ENCODE data around the gene TSPO.

Gene TSPO

DNA sequence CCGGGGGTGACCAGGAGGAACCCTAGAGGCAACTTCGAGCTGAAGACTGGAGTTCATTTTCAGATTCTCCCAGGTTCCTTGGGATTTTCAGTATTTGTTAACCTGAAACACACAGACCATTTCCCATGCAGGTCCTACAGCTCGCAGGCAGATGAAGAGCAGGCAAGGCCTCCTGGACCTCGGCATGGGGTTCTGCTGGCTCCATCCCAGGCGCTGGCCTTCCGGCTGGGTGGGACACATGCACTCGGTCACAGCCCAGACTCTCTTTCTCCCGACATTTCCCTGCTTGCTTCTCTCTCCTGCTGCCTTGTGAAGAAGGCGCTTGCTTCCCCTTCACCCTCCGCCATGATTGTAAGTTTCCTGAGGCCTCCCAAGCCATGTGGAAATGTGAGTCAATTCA is 51.0 kb downstream of the TSPO start:
- DNase-seq (ENCODE audit: low spot score): no peak

DNA sequence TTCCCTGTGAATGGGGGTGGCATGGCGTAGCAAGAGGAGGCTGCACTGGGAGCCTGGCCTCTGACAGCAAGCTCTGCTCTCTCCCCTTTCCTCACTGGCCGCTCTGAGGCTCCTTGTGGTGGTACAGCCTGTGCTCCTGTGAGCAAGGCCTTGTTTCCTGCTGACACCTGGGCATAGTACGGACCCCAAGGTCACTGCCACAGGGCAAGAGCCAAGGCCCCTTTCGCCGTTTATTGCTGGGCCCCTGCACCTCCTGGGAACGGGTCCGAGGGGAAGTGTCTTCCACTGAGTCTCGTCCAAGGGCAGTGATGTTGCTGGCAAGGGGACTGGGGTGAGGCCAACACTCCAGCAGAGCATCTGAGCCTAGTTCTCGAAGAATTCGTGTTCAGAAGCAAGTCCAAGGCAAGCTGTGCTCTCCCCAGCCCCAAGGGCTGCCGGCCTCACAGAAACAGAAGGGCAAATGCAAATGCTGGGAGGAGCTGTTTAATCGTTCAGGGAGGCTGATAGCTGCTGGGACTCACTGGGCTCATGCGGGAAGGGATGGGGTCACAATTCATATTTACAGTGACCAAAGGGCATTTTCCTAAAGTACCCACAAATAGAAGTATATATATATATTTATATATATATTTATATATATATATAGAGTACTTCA is 51.5 kb downstream of the TSPO start:
- no peak for DNase-seq (ENCODE audit: low spot score)

DNA sequence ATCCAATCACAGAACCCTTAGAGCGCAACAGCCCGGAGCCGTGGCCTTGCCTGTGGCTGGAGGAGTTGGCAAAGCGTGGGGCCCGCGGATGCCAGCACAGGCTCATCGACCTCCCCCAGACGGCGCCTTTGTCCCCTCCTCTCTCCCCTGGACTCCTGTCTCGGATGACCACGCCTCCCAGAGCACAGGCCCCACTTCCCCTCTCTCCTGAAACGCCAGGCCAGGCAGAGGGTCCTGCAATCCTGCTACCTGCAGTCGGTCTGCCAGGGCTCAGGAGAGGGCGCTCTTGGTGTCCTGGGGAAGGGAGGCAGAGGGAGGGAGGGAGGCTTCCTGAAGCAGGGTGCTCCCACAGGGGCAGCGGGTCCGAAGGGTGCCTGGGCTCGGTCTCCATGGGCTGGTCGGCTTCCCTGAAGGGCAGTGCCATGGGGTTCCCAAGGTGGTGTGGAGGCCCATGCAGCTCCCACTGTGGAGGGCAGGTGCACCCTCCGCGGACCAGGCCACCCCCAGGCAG is 52.2 kb downstream of the TSPO start:
- peak; percentile 78 for DNase-seq (ENCODE audit: low spot score)

DNA sequence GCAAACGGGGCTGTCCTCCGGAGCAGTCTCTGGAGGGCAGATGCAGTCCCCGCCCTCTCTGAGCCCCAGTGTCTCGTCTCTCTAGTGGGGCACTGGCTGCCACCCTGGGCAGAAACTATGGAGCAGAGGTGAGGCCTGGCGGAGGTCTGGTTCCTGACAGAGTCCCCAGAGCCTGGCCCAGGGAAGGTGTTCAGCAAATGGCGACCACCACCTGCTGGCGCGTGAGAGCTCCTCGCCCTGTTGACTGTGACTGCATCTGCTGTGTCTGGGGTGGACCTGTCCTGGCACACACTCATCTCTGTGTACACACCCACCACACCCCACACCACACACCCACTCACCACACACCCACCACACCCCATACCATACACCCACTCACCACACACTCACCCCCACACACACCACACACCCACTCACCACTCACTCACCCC is 53.9 kb downstream of the TSPO start:
- no peak for DNase-seq (ENCODE audit: low spot score)

DNA sequence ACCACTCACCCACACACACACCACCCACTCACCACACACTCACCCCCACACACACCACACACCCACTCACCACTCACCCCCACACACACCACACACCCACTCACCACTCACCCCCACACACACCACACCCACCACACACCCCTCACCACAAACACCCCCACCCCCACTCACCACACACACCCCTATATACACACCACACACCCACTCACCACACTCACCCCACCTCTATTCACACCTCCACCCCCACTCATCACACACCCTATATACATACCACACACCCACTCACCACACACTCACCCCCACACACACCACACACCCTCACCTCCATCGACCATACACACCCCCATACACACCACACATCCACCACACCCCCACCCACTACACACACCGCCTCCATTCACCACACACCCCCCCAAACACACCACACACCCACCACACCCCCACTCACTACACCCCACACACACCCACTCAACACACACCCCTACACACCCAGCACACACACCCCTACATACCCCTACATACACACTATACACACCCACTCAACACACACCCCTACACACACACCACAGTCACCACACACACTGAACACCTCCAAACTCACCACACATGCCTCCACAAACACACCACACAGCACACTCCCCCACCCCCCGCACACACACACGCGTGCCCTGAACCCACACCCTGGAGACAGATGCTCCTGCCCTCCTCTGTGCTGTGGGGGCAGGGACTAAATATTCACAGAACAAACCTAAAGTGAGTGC is 54.6 kb downstream of the TSPO start:
- no peak for DNase-seq (ENCODE audit: low spot score)

DNA sequence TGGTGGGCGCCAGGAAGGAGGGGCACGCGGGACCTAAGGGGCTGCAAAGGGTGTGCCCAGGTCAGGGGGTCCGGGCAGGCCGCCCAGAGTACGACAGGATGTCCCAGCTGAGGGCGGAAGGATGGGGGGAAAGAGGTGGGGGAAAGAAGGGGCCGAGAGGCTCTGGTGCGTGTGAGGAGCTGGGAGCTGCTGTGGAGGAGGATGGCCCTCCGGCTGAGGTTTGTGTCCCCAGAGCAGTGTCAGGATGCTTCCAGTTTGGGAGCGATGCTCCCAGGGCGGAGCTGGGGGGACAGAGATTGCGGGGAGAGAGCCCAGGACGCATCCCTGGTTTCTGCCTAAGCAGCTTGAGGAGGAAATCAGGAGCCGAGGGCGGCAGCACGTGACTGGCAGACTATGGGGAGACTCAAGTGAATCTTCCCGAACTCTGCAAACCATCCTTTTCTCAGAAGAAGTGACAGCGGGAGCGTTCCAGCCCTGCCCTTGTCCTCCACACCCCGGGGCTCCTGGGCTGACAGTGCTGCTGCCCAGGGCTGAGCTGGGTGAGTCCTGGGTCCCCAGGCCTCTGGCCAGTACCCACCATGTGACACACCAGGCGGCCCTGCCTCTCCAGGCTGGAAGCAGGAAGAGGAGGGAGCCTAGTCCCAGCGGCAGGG is 55.3 kb downstream of the TSPO start:
- DNase-seq (ENCODE audit: low spot score): no peak

DNA sequence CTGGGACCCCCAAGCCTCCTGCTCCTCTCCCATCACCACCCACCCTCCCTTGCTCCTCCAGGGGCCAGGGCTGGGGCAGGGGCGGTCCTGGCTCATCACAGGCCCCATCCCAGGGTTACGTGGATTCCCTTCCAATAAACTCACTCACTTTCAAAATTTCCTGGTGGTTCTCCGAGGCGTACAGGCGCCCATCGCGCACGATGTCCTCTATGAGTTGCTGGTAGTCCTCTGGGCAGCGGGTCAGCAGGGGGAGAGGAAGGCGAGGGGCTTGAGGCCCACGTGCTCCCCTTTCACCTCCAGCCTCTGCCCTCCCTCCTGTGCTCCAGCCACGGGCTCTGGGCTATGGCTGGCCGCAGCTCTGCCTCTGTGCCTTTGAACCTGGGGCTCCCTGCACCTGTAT is 56.0 kb downstream of the TSPO start:
- DNase-seq (ENCODE audit: low spot score): no peak

DNA sequence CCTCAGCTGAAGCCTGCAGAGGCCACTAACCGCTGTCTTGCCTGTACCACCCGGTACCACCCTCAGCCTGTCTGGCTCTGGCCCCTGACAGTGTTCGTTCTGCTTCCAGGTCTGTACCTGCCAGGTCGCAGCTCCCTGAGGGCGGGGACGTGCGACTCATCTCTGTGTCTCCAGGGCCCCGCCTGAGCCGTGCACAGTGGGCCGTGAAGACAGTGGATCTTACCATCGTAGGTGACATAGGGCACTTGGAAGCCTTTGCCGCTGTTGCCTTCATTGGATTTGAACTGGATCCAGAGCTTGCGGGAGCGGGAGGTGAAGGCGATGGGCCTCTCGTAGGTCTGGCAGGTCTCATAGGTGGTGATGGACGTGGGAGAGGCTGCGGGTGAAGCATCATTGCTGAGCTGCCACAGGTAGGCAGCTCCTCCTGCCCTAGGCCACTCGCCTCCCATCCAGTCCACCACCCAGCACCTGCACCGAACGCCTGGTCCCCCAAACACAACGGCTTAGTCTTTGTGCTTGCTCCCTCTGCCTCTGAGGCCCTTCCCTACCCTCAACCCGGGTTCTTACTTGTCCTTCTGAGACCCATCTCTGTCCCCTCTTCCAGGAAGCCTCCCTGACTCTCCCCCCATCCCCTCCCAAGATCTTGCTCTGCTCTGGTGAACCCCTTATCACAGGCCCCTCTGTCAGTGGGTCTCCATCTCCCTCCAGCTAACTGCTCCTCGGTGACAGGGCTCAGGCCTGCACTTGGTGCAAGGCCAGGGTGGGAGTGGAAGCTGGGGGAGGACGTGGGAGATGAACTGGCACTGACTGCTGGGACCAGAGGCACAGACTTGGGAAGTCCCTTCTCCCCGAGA is 56.7 kb downstream of the TSPO start:
- DNase-seq (ENCODE audit: low spot score): no peak

DNA sequence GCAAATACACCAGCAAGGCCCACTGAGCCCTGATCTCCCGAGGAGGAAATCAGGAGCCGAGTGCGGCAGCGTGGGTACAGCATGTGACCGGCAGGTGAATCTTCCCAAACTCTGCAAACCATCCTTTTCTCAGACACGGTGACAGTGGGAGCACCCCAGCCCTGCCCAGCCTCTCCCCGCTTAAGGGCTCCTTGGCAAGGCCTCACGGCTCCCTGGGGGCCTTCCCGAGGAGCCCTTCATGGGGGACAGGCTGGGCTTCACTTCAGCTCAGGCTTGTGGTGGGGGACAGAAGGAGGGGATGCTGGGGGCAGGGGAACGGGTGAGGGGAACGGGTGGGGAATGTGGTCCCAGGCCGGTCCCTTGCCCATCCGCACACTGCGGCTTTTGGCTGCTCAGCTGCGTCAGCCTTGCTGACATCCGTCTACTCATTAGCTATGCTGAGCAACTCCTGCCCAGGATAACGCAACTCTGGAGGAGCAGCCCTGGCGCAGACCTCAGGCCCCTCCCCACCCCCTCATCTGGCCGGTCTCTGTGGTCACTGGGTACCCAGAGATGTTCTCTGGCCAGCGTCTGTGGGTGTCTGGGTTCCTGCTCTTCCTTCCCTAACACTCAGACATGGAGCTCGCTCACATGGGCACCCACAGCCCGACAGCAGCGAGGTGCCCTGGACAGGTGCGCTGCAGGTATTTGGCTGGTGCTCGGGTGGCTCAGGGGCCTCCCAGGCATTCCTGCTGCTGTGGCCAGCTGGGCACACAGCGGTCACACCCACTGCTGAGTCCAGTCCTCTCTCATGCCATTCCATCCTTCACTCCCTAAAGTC is 57.6 kb downstream of the TSPO start:
- DNase-seq (ENCODE audit: low spot score): no peak

DNA sequence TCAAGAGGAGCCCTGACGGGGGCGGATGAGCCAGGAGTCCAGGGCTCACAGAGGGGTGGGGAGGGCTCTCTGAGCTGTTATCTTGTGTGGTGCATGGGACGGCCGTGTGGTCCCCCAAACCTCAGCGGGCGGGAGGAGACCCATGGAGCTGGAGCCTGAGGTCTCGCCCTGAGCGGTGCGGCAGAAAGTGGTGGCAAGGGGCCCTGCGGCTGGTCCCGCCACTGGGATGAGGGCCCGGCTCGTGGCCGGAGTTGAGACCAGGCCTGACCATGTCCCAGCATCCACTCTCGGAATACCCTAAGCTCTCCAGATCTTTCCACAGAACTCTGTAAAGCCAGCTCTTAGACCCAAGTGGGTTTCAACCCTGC is 58.1 kb downstream of the TSPO start:
- no peak for DNase-seq (ENCODE audit: low spot score)

DNA sequence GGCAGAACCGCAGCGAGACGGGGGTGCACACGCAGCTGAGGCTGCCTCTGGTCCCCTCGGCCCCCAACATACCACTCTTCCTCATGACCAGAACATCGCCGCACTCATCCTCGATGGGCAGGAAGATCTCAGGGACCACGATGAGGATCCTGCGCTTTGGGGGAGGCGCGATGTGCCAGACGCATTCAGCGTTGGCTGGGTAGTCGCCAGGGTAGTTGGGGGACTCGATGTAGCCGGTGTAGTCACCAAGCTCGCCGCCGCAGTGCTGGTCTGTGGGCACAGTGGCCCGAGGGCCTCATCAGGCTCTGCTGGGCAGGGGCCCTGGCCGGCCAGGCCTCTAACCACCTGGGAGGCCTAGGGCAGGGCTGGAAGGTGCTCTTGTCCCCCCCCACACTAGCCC is 58.6 kb downstream of the TSPO start:
- no peak for DNase-seq (ENCODE audit: low spot score)

DNA sequence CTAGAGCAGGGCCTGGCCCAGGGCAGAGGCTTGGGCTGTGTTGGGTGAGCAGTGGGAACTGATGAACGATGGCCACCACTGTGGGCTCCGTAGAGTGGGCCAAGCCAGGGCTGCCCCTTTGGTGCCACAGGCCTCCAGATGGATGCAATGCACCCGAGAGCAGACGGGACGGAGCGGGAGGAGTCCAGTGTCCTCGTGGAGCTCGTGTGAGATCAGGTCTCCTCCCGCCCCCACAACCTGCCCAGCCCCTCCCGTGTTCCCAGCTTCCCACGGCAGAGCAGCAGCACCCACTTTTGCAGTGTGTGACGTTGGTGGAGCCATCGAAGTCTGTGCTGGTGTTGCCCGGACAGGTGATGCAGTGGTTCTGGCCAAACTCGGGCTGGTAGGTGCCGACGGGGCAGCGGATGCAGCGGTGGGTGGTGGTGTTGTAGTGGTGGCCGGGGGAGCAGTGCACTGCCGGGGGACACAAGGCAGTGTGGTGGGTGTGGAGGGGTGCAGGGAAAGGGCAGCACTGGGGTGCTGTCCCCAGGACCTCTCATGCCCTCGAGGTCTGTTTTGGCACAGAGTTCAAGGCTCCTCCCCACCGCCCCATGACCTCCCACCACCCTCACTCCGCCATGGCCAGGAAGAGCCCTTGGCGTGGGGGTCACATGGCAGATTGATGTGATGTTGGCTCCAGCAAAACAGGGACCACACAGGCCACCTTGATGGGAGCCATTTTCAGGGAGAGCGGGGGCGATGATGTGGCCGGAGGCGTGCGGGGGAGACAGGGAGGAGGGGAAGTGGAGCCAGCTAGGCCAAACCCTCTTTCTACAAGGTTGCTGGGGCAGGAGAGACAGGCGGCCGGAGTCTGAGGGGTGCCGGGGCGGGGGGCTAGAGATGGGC is 59.5 kb downstream of the TSPO start:
- DNase-seq (ENCODE audit: low spot score): no peak

DNA sequence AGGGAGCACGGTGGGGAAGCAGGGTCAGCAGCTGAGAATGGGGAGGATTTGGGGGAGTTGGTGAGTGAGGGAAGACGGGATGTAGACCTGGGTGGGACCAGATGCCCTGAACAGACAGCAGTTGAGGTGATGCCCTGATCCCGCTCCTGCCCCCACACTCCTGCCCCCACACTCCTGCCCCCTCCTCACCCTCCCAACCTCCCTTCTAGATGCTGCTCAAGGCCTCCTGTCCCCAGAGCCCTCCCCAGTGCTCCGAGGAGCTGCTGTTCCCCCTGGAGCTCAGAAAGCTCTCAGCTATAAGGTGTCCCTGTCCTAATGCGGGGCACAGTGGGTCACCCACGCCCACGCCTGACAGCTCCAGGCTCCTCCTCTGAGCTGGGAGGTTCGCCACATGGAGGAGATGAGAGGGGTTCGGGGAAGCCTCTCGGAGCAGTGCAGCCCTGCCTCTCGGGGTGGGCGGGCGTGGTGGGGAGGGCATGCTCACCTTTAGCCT is 60.6 kb downstream of the TSPO start:
- no peak for DNase-seq (ENCODE audit: low spot score)

DNA sequence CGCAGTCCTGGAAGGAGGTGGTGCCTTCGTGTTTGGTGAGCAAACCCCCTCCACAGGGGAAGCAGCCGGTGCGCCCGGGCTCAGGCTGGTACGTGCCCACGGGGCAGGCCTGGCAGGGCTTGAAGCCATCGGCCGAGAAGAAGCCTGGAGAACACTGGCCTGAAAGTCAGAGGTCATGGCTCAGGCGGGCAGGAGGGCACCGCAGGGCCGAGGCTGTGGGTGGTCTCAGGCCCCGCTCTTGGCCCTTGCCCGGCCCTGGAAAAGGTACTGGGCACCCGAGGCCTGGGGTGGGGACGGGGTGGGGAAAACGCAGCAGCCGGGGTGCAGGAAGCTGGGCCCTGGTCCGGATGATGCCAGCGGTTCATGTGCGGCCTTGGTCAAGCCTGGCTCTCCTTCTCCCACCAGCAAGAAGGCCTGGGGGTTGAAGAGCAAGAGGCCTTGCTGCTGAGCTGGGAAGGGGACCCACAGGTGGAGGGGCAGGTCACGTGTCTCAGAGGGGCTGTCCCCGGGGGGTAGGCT is 61.1 kb downstream of the TSPO start:
- DNase-seq (ENCODE audit: low spot score): no peak
